Liver (tissue), 9 donors: ENCODE measurements around the gene WNT7B. TPM values are rescaled to one million over a fixed set of nuclear protein-coding genes. Genes with fewer than 3 reads are reported as not detected.

Experiments used
- DNase-seq: peaks from one replicate; pipeline ENCODE4 v3.0.0-alpha.2; 2017; ENCODE audit warnings: low spot score
- H3K27ac ChIP-seq, 2 donors: one replicate each; pipeline ENCODE4 v1.7.0; 2013; ENCODE audit warnings: inconsistent platforms in 2 of 2, low read length in 2 of 2, control low read depth in 1 of 2, low read depth in 1 of 2, mild to moderate bottlenecking in 1 of 2
- H3K27me3 ChIP-seq, 4 donors: one replicate each; pipeline versions ENCODE4 v1.6.1 to v1.7.0; 2013; ENCODE audit warnings: low read length in 3 of 4, inconsistent platforms in 1 of 4, mild to moderate bottlenecking in 1 of 4, moderate library complexity in 1 of 4; ENCODE audit not compliant: control insufficient read depth in 4 of 4, insufficient read depth in 4 of 4
- H3K36me3 ChIP-seq, 4 donors: one replicate each; pipeline versions ENCODE4 v1.6.1 to v1.7.0; 2013; ENCODE audit warnings: low read length in 3 of 4, mild to moderate bottlenecking in 3 of 4, low read depth in 1 of 4, moderate library complexity in 1 of 4; ENCODE audit not compliant: control insufficient read depth in 4 of 4, insufficient read depth in 3 of 4
- H3K4me1 ChIP-seq, 4 donors: one replicate each; pipeline versions ENCODE4 v1.6.1 to v1.7.0; 2013; ENCODE audit warnings: low read length in 3 of 4, mild to moderate bottlenecking in 3 of 4, moderate library complexity in 1 of 4; ENCODE audit not compliant: control insufficient read depth in 4 of 4, insufficient read depth in 4 of 4
- H3K4me3 ChIP-seq, 3 donors: one replicate each; pipeline versions ENCODE4 v1.6.1 to v1.7.0; 2013; ENCODE audit warnings: low read length in 3 of 3, control low read depth in 1 of 3, low read depth in 1 of 3, mild to moderate bottlenecking in 1 of 3
- H3K9ac ChIP-seq, 2 donors: one replicate each; pipeline ENCODE4 v1.7.0; 2013; ENCODE audit warnings: low read length in 2 of 2, mild to moderate bottlenecking in 2 of 2, moderate library complexity in 2 of 2, control low read depth in 1 of 2, low read depth in 1 of 2
- H3K9me3 ChIP-seq, 4 donors: one replicate each; pipeline versions ENCODE4 v1.6.1 to v1.7.0; 2013; ENCODE audit warnings: low read length in 3 of 4; ENCODE audit not compliant: control insufficient read depth in 4 of 4
- FOXA1 ChIP-seq: IDR thresholded peaks from 2 replicates; pipeline ENCODE4 v1.6.1; 2016; ENCODE audit warnings: antibody characterized with exemption
- FOXA2 ChIP-seq: IDR thresholded peaks from 2 replicates; pipeline ENCODE4 v1.6.1; 2016; ENCODE audit warnings: antibody characterized with exemption
- GABPA ChIP-seq, 2 donors: IDR thresholded peaks in 1 of 2; conservative IDR thresholded peaks in 1 of 2; 2 replicates each; pipeline ENCODE4 v1.6.1; 2016; ENCODE audit warnings: antibody characterized with exemption in 2 of 2, mild to moderate bottlenecking in 1 of 2, moderate library complexity in 1 of 2
- HNF4G ChIP-seq: IDR thresholded peaks from 2 replicates; pipeline ENCODE4 v1.6.1; 2016; ENCODE audit warnings: antibody characterized with exemption
- RAD21 ChIP-seq, 2 donors: IDR thresholded peaks; 2 replicates each; pipeline ENCODE4 v1.6.1; 2016; ENCODE audit warnings: antibody characterized with exemption in 2 of 2, mild to moderate bottlenecking in 2 of 2
- SP1 ChIP-seq: IDR thresholded peaks from 2 replicates; pipeline ENCODE4 v1.6.1; 2018; ENCODE audit warnings: antibody characterized with exemption, mild to moderate bottlenecking
- TAF1 ChIP-seq: conservative IDR thresholded peaks from 2 replicates; pipeline ENCODE4 v1.6.1; 2016; ENCODE audit warnings: antibody characterized with exemption, mild to moderate bottlenecking
- YY1 ChIP-seq: IDR thresholded peaks from 2 replicates; pipeline ENCODE4 v1.6.1; 2016; ENCODE audit warnings: antibody characterized with exemption, mild to moderate bottlenecking
- WGBS: extraction: QIAGEN DNeasy Blood & Tissue Kit; methylation state at CpG from one replicate; pipeline ENCODE4 v1.1.7; 2013; 5-methylcytosine and 5-hydroxymethylcytosine counted together
- polyA plus RNA-seq, 2 donors: library from polyadenylated mRNA; stranded (reverse) in 1 of 2; unstranded in 1 of 2; fragments of 200-250 nt in 1 of 2; fragments of >200 nt in 1 of 2; fragmentation: Nextera tagmentation in 1 of 2; extraction: Ambion mirVana in 1 of 2; gene quantifications; one replicate each; pipeline versions ENCODE4 v1.2.1 to v1.2.3, GENCODE V29; 2013 to 2015
- total RNA-seq, 2 donors: library from RNA; depleted of rRNA; stranded (reverse); fragments of >200 nt; gene quantifications; one replicate each; pipeline ENCODE4 v1.2.3, GENCODE V29; 2014
- TF ChIP-seq, protein P1 (sequence below): IDR thresholded peaks from 2 replicates; pipeline ENCODE4 v1.6.1; 2016; ENCODE audit warnings: antibody characterized with exemption
- TF ChIP-seq, protein P2 (sequence below): fragments of 150-350 bp; IDR thresholded peaks from 2 replicates; pipeline ENCODE4 v1.5.1; 2017; ENCODE audit warnings: improper control_type of control experiment, low read depth, low read length; ENCODE audit not compliant: missing input control
- TF ChIP-seq, protein P3 (sequence below): IDR thresholded peaks from 2 replicates; pipeline ENCODE4 v1.6.1; 2016; ENCODE audit warnings: antibody characterized with exemption
- TF ChIP-seq, protein P4 (sequence below): IDR thresholded peaks from 2 replicates; pipeline ENCODE4 v1.6.1; 2016; ENCODE audit warnings: antibody characterized with exemption, mild to moderate bottlenecking
- TF ChIP-seq, protein P5 (sequence below): IDR thresholded peaks from 2 replicates; pipeline ENCODE4 v1.6.1; 2016; ENCODE audit warnings: antibody characterized with exemption
- donor health status: healthy.
- donor health status: healthy.
- donor health status: healthy.
- donor health status: healthy.
- donor health status: healthy.

Gene WNT7B
- total and polyA plus RNA-seq, 4 donors, result 0.06 to 0.28 TPM; not detected in 2

DNA sequence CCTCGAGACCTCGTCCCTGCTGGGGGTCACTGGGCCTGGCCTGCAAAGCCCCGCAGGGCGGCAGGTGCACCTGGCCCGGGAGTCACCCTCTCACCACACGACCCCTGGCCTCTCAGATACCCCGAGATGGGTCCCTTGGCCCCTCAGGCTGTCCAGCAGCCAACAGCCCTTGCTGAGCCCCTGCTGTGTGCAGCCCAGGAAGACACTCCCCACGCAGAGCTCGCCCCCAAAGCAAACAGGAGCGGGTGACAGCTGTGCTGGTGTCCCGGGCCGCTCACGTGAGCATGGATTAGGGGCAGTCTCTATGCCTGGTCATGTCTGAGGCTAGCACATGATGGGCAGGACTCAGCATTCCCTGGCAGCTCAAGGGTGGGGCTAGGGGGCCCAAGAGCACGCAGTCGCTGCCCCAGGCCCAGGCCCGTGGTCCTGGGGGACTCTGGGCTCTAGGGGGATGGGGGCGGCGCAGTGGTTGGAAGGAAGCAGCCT is 31.3 kb downstream of the WNT7B start:
- 76% methylated on average over 18 of the region's 18 CpGs for WGBS
- Histone ChIP-seq H3K4me1 (no peaks in the 10 kb centered on the region), H3K9me3 (no peaks in the 10 kb centered on the region), H3K27ac (no peak overlapping the region), H3K9ac (no peak overlapping the region), H3K27me3 (no peaks in the 10 kb centered on the region), H3K4me3 (no peak overlapping the region), H3K36me3 (no peaks in the 10 kb centered on the region)
- no peak for TF ChIP-seq YY1
- no peak for TF ChIP-seq FOXA2
- no peak for TF ChIP-seq FOXA1
- TF ChIP-seq, protein P1, sequence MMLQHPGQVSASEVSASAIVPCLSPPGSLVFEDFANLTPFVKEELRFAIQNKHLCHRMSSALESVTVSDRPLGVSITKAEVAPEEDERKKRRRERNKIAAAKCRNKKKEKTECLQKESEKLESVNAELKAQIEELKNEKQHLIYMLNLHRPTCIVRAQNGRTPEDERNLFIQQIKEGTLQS, result no peak
- no peak for TF ChIP-seq TAF1
- DNase-seq, result no peak

DNA sequence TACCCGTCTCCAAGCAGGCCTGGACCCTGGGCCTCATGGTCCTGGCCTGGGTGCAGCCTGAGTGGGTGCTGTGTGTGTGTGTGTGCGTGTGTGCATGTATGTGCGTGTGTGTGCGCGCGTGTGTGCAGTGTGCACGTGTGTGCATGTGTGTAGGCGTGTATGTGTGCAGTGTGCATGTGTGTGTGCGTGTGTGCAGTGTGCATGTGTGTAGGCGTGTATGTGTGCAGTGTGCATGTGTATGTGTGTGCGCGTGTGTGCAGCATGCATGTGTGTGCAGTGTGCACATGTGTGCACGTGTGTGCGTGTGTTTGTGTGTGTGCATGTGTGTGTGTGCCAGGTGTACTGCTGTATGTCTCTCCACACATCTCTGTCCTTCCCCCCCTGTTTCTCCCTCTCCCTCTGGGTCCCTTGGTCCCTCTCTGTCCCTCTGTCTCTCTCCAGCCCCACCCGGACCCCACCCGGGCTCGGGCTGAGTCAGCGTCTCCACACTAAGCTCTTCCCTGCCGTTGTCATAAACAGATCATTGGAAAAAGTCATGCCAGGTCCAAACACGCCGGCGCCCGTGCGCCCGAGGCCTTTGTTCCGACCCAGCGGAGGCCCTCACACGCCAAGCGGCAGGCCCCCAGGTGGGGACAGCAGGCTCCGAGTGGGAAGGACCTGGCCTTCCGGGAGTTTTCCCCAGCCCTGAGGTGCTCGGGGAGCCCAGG is 34.0 kb downstream of the WNT7B start:
- Histone ChIP-seq H3K9me3 (peaks cover 0 to 2% (median 0%) of the 10 kb centered on the region in 4 donors), H3K27me3 (no peaks in the 10 kb centered on the region), H3K9ac (no peak overlapping the region), H3K4me1 (no peaks in the 10 kb centered on the region), H3K27ac (no peak overlapping the region), H3K4me3 (no peak overlapping the region), H3K36me3 (no peaks in the 10 kb centered on the region)
- 92% methylated on average over 32 of the region's 32 CpGs for WGBS
- DNase-seq, result no peak
- no peak for TF ChIP-seq TAF1

DNA sequence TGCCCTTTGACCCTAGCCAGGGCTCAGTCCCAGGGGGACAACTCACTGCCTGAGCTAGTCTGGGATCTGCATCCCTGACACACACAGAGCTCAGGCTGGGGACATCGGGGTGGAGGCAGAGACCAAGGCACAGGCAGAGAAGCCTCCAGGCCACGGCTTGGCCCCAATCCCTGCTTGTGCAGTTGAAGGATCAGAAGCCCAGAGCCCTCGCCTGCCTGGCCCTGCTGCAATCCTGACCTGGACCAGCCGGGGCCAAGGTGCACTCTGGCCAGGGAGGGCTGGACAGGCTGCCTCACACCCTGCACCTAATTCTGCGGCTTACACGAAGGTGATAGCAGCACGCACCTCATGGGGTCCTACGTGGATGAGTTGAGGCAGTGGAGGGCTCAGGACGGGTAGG is 34.6 kb downstream of the WNT7B start:
- no peak for TF ChIP-seq FOXA2
- TF ChIP-seq, protein P2, sequence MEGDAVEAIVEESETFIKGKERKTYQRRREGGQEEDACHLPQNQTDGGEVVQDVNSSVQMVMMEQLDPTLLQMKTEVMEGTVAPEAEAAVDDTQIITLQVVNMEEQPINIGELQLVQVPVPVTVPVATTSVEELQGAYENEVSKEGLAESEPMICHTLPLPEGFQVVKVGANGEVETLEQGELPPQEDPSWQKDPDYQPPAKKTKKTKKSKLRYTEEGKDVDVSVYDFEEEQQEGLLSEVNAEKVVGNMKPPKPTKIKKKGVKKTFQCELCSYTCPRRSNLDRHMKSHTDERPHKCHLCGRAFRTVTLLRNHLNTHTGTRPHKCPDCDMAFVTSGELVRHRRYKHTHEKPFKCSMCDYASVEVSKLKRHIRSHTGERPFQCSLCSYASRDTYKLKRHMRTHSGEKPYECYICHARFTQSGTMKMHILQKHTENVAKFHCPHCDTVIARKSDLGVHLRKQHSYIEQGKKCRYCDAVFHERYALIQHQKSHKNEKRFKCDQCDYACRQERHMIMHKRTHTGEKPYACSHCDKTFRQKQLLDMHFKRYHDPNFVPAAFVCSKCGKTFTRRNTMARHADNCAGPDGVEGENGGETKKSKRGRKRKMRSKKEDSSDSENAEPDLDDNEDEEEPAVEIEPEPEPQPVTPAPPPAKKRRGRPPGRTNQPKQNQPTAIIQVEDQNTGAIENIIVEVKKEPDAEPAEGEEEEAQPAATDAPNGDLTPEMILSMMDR, result no peak
- no peak for TF ChIP-seq HNF4G
- WGBS, result 74% methylated on average over 9 of the region's 9 CpGs

DNA sequence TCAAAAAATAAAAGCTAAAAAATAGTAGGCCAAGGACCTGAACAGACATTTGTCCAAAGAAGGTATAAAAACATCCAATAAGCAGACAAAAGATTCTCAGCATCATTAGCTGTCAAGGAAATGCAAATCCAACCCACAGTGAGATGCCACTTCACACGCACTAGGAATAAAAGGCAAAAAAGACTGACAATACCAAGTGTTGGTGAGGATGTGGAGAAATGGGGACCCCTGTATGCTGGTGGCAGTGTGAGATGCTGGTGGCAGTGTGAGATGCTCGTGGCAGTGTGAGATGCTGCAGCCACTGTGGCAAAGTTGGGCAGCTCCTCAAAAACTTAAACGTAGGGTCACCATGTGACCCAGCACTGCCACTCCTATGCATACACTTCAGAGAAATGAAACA is 38.0 kb downstream of the WNT7B start:
- 88% methylated on average over 3 of the region's 3 CpGs for WGBS
- no peak for DNase-seq
- Histone ChIP-seq H3K36me3 (no peaks in the 10 kb centered on the region), H3K9me3 (peaks cover 0 to 2% (median 0%) of the 10 kb centered on the region in 4 donors), H3K27ac (no peak overlapping the region), H3K9ac (no peak overlapping the region), H3K4me3 (no peak overlapping the region), H3K27me3 (peaks cover 0 to 3% (median 0%) of the 10 kb centered on the region in 4 donors), H3K4me1 (no peaks in the 10 kb centered on the region)
- no peak for TF ChIP-seq YY1
- TF ChIP-seq RAD21 (IDR thresholded peaks at IDR 0.05), result no peak
- no peak for TF ChIP-seq GABPA (IDR thresholded peaks at IDR 0.05 in 1 of 2, conservative IDR thresholded peaks at IDR 0.05 in 1 of 2)
- TF ChIP-seq, protein P3, sequence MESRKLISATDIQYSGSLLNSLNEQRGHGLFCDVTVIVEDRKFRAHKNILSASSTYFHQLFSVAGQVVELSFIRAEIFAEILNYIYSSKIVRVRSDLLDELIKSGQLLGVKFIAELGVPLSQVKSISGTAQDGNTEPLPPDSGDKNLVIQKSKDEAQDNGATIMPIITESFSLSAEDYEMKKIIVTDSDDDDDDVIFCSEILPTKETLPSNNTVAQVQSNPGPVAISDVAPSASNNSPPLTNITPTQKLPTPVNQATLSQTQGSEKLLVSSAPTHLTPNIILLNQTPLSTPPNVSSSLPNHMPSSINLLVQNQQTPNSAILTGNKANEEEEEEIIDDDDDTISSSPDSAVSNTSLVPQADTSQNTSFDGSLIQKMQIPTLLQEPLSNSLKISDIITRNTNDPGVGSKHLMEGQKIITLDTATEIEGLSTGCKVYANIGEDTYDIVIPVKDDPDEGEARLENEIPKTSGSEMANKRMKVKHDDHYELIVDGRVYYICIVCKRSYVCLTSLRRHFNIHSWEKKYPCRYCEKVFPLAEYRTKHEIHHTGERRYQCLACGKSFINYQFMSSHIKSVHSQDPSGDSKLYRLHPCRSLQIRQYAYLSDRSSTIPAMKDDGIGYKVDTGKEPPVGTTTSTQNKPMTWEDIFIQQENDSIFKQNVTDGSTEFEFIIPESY, result no peak
- TF ChIP-seq SP1, result no peak
- TF ChIP-seq, protein P4, sequence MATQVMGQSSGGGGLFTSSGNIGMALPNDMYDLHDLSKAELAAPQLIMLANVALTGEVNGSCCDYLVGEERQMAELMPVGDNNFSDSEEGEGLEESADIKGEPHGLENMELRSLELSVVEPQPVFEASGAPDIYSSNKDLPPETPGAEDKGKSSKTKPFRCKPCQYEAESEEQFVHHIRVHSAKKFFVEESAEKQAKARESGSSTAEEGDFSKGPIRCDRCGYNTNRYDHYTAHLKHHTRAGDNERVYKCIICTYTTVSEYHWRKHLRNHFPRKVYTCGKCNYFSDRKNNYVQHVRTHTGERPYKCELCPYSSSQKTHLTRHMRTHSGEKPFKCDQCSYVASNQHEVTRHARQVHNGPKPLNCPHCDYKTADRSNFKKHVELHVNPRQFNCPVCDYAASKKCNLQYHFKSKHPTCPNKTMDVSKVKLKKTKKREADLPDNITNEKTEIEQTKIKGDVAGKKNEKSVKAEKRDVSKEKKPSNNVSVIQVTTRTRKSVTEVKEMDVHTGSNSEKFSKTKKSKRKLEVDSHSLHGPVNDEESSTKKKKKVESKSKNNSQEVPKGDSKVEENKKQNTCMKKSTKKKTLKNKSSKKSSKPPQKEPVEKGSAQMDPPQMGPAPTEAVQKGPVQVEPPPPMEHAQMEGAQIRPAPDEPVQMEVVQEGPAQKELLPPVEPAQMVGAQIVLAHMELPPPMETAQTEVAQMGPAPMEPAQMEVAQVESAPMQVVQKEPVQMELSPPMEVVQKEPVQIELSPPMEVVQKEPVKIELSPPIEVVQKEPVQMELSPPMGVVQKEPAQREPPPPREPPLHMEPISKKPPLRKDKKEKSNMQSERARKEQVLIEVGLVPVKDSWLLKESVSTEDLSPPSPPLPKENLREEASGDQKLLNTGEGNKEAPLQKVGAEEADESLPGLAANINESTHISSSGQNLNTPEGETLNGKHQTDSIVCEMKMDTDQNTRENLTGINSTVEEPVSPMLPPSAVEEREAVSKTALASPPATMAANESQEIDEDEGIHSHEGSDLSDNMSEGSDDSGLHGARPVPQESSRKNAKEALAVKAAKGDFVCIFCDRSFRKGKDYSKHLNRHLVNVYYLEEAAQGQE, result no peak
- no peak for TF ChIP-seq TAF1
- TF ChIP-seq, protein P5, sequence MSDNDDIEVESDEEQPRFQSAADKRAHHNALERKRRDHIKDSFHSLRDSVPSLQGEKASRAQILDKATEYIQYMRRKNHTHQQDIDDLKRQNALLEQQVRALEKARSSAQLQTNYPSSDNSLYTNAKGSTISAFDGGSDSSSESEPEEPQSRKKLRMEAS, result no peak
- no peak for TF ChIP-seq FOXA2

More for the DNA sequence above, 34.6 kb downstream of the WNT7B start:
- no peaks in the 10 kb centered on the region for H3K36me3 ChIP-seq
- no peak overlapping the region for H3K4me3 ChIP-seq
- H3K9ac ChIP-seq, result no peak overlapping the region
- no peak for DNase-seq
- no peak overlapping the region for H3K27ac ChIP-seq
- H3K4me1 ChIP-seq, result no peaks in the 10 kb centered on the region
- H3K9me3 ChIP-seq, result peaks cover 0 to 2% (median 0%) of the 10 kb centered on the region in 4 donors
- H3K27me3 ChIP-seq, result no peaks in the 10 kb centered on the region
